Gastroesophageal sphincter (tissue), 3 donors: ENCODE data around the gene ELOB.

Source experiments
- CTCF ChIP-seq, 4 experiments: fragments of 200-600 bp in 2 of 4; fragments of 450-650 bp in 2 of 4; sonication (generic) in 1 of 4; IDR thresholded peaks; one replicate each; pipeline ENCODE4 v1.5.1; 2017 to 2019; ENCODE audit warnings: antibody characterized with exemption in 4 of 4, mild to moderate bottlenecking in 2 of 4, moderate library complexity in 2 of 4
- EP300 ChIP-seq: sonication (generic); formaldehyde crosslinking; IDR thresholded peaks from one replicate; pipeline ENCODE4 v1.6.1; 2017; ENCODE audit warnings: antibody characterized with exemption, mild to moderate bottlenecking
- POLR2A ChIP-seq, 2 donors: fragments of 450-650 bp; IDR thresholded peaks; one replicate each; pipeline ENCODE4 v1.6.1; 2017; ENCODE audit warnings: antibody characterized with exemption in 2 of 2, mild to moderate bottlenecking in 2 of 2, moderate library complexity in 1 of 2
- POLR2AphosphoS5 ChIP-seq: sonication (generic); formaldehyde crosslinking; IDR thresholded peaks from one replicate; pipeline ENCODE4 v1.6.1; 2017; ENCODE audit warnings: antibody characterized with exemption

GRCh38 chr16:2745961-2746360, 31.1 kb downstream of the ELOB start:
- TF ChIP-seq EP300 (no peak), CTCF (IDR thresholded peaks at IDR 0.05) (no peak), POLR2A (IDR thresholded peaks at IDR 0.05) (no peak), POLR2AphosphoS5 (no peak)
